Omental fat pad (tissue), 4 donors: ENCODE measurements around the gene LDHAL6B. TPM values are rescaled to one million over a fixed set of nuclear protein-coding genes. Genes with fewer than 3 reads are reported as not detected.

Experiments
- ATAC-seq: fragments of 150-250 bp; one replicate; pipeline ENCODE4 v1.9.1; 2016; ENCODE audit warnings: mild to moderate bottlenecking, moderate library complexity; ENCODE audit not compliant: low FRiP score
- DNase-seq: peaks from one replicate; pipeline ENCODE4 v3.0.0-alpha.2; 2019; ENCODE audit warnings: low spot score
- CTCF ChIP-seq, 3 donors: fragments of 450-650 bp; IDR thresholded peaks; one replicate each; pipeline ENCODE4 v1.5.1; 2016 to 2017; ENCODE audit warnings: antibody characterized with exemption in 3 of 3, mild to moderate bottlenecking in 3 of 3, moderate library complexity in 2 of 3
- total RNA-seq, 4 donors: library from RNA; depleted of rRNA; stranded (reverse); fragments of >200 nt; gene quantifications; one replicate each; pipeline ENCODE4 v1.1.0, GENCODE V29; 2016

Gene LDHAL6B
- total RNA-seq, 4 donors from 2014 or later, result not detected

- TF ChIP-seq CTCF (IDR thresholded peaks at IDR 0.05), result no peak
- no peak for DNase-seq
- no peak for ATAC-seq
Observed at GRCh38 chr15:59227021-59227420, 20.4 kb downstream of the LDHAL6B start.

- no peak for ATAC-seq
- TF ChIP-seq CTCF (IDR thresholded peaks at IDR 0.05), result no peak
- no peak for DNase-seq
Observed at GRCh38 chr15:59229015-59229414, 22.4 kb downstream of the LDHAL6B start.

DNA sequence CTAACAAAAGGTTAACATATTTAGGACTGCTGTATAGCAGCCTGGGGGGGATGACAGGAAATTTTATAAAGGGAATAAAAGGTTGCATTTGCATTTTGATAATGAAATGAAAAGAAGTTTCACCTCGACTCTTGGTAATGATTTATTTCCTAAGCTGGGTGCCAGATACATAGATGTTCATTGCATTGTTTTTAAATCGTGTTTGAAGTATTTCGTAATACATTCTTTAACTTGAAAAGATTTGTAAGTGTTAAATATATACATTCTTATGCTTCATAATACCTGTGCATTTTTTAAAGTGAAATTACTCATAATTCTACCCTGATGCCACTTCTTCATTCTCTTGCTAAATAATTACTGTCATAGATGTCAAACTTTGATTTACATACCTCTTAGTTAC is 22.8 kb downstream of the LDHAL6B start:
- ATAC-seq, result no peak
- no peak for DNase-seq

DNA sequence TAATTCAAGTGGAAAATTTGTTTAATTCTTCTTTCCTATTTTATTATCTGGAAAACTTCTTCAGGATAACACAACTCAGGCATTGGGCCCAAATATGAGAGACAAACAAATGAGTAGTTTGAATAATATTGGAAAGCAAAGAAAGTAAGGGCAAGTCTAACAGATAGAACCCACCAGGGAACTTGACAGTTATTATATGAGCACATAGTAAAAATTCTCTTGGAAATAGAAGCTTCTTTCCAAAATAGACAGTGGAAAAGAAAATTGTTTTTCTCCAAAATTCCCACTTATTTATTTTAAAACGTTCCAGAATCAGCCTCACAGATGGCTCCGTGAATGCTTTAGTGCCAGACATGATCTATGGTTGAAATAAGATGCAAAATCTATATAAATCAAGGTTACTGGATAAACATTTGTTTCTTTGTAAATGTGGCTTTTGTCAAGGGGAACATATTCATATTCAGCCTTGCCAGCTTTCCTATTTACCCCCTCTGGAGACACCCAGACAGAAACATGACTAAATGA is 23.9 kb downstream of the LDHAL6B start:
- ATAC-seq (no peak), DNase-seq (no peak)
- no peak for TF ChIP-seq CTCF (IDR thresholded peaks at IDR 0.05)

More for the DNA sequence above, 22.8 kb downstream of the LDHAL6B start:
- TF ChIP-seq CTCF (IDR thresholded peaks at IDR 0.05), result no peak

DNA sequence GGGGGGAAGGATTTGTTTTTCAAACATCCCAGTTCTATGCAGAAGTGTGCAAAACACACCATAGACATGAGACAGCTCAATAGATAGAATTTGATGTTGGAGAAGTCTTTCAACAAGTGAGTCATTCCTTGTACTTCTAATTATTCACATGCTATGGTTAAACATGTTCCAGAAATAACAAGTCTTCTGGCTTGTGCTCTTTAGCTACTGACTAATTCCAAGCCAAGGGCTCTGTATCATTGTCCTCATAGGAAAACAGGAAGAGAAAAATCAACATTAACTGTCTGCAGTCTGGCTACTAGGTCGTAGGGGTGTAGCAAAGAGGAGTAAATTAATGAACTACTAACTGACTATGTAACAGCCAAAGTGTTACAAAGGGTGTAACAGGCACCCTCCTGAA is 25.8 kb downstream of the LDHAL6B start:
- no peak for ATAC-seq
- no peak for DNase-seq
- TF ChIP-seq CTCF (IDR thresholded peaks at IDR 0.05), result no peak

- DNase-seq (no peak), ATAC-seq (no peak)
- TF ChIP-seq CTCF (IDR thresholded peaks at IDR 0.05), result no peak
Observed at GRCh38 chr15:59236394-59236793, 29.8 kb downstream of the LDHAL6B start.

DNA sequence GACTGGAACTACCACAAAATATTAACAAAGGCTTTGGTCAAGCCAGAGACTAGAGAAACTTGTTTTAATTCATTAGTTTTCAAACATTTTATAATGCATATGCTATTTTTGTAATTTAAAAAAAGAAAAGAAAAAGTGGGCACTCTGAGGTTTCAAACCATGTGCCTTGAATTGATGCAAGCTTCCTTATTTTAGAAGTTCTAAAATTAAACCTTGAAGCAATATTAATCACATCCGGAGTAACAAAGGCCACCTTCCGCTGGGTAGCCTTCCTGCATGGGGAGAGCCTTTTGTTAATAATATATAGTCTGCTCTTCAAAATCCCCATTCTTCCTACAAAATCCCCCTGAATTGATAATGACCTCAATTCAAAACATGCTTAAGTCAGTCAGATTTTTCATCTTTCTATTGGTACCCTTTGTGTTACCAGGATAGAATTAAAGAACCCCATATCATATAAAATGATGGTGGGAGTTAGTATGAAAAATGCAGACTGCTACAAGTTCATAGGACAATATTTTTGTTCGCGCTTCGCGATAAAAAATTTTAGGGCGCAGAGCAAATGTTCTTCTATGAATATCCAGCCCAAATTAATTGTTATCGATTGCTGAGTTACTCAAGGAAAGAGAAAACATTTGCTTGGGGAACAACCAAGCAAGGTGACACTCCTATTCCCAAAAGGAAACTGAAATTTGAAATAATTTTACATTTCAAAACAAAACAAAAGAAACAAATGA is 30.6 kb downstream of the LDHAL6B start:
- DNase-seq, result no peak
- ATAC-seq, result no peak
- TF ChIP-seq CTCF (IDR thresholded peaks at IDR 0.05), result no peak
